Activated CD4-positive, CD25-positive, alpha-beta regulatory T cell treated with anti-CD3 and anti-CD28 coated beads, Interleukin-2, amount 50 U/mL, for 16 hours (primary cell): Measurements from ENCODE around the gene TNPO3.
"Not testable (repeated sequence)": the region's sequence is repeated elsewhere in the genome, so short reads cannot be mapped to it uniquely, and the experiment has no call there.

Experiments
- DNase-seq: peaks from one replicate; pipeline ENCODE4 v3.0.0-alpha.2; 2020; ENCODE audit warnings: low read depth, low spot score

The TNPO3 gene

DNA sequence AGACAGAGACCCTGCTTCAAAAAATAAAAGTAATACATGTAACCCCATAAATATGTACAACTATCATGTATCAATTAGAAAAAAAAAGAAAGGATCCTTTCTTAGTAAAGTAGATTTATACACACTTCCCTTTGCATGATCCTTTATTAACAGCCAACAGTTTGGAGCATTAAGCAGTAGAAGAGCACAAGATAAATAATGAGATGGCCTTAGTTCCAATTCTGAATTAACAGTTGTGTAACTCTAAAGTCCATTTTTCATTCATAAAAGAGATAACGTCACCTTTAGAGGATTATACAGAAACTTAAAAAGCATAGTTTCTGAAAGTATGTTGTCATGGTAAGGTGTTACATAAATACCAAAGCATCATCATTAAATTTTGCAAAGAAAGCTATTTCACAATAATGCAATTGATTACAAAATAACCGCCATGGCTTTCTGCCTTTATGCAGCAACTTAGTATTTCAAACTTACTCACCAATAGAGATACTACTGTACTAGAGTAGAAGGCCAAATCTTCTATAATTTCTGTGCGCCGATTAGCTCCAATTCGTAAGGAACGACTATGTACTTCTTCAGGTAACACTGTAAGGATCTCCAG lies 40.3 kb downstream of the TNPO3 start:
- no peak for DNase-seq

DNA sequence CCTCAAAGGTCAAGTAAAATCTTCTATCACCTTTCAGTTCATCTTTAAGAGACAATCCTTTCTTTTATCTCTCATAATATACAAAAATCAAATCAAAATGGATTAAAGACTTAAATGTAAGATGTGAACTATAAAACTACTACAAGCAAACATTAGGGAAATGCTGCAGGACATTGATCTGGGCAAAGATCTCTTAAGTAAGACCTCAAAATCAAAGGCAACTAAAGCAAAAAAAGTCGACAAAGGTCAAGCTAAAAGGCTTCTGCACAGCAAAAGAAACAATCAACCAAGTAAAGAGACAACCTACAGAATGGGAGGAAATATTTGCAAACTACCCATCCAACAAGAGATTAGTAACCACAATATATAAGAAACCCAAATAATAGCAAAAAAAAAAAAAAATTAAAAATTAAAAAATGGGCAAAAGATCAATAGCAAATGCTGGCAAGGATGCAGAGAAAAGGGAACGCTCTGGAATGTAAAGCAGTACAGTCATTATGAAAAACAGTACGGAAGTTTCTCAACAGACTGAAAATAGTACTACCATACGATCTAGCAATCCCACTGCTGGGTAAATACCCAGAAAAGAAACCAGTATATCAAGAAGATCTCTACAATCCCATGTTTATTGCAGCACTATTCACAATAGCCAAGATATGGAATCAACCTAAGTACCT lies 41.7 kb downstream of the TNPO3 start:
- no peak for DNase-seq

DNA sequence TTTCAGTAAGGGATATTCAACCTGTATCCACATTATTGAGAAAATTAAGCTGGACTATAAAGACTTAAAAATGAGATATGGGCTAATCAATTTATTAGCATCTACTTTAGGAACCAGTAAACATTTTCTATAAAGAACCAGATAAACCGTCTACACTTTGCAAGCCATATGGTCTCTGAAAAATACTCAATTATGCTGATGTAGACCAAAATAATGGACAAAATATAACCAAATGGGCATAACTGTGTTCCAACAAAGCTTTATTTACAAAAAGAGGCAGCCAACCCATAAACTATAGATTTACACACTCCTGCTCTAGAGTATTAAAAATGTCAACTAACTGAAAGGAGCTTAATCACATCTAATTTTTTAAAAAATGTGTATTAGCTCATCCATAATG lies 42.3 kb downstream of the TNPO3 start:
- no peak for DNase-seq

DNA sequence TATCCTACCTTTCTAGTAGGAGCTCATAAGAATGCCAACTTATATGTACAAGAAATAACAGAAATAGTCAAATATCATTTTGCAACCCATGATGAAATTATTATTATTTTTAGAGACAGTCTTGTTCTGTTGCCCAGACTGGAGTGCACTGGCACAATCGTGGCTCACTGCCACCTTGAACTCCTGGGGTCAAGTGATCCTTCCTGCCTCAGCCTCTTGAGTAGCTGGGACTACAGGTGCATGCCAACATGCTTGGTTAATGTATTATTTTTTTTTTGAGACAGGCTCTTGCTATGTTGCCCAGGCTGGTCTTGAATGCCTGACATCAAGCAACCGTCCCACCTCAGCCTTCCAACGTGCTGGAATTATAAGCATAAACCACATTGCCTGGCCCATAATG lies 44.8 kb downstream of the TNPO3 start:
- DNase-seq: no peak

DNA sequence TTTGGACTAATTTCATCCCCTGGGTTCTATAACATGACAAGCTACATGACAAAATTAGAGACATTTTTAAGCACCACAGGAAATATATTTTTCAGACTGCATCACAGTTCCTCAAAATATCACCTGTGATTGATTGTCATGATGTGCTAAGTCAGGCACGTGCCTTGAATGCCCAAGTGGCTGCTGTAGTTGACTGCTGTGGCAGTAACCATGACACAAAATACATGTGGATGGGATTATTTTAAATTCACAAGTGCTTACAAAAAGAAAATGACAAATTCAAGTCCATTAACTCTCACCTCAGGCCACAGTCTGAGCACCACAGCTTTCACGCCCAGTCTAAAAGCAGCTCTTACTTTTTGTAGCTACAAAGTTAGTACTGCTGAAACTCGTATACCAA lies 45.5 kb downstream of the TNPO3 start:
- no peak for DNase-seq

DNA sequence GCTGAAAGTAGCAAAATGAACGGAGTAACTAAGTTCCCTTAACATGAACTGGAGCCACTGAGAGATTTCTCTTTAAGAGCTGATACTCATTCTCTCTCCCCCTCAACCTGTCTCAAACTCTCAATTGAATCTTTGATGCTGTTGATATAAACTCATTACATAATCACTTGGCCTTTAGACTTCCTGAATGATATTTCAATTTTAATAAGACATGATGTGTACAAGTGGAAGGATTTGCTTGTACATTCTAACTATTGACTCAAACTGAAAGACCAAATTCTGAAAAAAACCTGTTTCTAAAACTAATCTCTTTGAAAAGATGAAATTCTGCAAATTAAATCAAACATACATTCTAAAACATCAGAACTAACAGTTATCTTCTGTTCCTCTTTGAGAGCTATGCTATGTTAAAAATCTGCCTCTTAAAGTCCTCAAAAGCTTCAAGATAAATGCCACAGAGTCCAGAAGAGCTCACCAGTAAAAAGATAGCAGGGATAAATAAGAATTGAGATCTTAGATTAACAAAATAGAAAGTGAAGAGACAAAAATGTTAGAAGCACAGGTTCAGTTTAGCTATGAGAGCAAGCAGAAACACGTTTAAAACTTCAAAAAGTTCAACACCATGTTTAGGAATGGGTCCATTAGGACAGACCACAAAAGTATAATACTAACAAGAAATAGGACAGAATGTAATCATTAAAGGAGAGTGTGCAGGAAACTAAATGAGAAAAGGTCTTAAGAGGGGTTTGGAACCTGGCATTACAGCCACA lies 46.1 kb downstream of the TNPO3 start:
- no peak for DNase-seq

DNA sequence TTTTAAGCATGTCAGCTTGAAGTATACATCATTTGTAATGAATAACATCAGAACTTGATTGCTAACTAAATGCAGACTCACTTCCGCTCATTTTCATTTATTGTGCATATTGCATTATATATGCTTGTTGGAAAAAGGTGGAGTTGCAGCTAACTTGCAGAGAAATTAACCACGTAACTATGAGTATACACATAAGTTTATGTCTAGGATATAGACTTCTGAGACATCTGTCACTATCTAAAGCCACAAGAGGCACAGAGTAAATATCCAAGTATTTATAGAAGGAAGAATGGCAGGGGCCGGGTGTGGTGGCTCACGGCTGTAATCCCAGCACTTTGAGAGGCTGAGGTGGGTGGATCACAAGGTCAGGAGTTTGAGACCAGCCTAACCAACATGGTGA lies 47.3 kb downstream of the TNPO3 start:
- no peak for DNase-seq

DNA sequence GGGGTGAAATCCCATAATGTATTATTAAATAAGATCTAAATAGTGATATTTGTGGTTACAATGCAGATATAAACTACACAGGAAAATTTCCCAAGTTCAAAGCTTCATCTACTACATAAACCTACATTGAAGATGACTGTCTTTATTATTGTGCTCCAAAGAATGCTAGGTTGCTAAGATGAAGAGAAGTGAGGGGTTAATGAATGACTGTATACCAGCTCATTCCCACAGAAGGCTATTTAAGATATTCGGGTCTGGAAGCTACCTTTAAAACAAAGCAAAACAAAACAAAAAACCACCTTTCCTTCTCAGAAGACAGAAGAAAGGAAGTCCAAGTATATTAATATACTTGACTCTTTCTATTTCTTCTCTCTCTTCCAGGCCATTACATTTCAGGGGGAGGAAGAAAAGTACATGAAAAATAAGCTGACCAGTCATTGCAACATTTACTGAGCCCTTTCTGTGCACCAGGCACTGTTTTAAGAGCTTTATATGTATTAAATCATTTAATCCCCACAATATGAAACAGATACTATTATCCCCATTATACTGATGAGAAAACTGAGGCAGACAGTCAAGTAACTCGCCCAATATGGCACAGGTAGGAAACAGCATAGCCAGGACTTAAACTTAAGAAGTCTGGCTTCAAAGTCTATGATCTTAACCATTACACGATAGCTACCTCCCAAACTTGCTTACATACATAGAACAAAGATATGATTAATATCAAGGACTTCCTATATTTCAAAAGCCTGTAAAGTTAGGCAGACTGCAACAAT lies 48.1 kb downstream of the TNPO3 start:
- no peak for DNase-seq

DNA sequence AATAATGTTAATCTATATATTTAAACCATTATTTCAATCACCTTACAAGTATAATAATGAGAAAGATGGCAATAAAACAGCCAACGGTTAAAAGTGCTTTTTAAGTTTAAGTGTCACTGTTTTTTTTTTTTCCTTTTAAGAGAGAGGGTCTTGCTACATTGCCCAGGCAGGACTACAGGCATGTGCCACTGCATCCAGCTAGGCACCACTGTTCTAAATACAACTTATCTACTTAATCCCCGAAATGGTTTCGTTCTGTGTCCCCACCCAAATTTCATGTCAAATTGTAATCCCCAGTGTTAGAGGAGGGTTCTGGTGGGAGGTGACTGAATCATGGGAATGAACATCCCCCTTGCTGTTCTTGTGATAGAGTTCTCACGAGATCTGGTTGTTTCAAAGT lies 49.7 kb downstream of the TNPO3 start:
- DNase-seq: no peak

DNA sequence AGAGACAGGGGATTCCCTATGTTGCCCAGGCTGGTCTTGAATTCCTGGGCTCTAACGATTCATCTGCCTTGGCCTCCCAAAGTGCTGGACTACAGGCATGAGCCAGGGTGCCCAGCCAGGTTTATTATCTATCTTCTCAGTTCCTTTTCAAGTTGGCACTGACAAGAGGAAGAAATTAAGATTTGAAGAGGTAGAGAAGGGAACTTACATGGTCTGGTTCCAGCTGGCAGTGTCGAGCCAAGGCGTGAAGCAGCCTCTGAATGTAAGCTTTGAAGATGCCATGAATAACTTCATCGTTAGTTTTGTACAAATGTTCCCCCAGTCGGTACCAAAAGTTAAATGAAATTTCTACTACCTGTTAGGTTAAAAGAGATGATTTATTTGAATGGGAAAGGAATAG lies 57.7 kb downstream of the TNPO3 start:
- DNase-seq: no peak

DNA sequence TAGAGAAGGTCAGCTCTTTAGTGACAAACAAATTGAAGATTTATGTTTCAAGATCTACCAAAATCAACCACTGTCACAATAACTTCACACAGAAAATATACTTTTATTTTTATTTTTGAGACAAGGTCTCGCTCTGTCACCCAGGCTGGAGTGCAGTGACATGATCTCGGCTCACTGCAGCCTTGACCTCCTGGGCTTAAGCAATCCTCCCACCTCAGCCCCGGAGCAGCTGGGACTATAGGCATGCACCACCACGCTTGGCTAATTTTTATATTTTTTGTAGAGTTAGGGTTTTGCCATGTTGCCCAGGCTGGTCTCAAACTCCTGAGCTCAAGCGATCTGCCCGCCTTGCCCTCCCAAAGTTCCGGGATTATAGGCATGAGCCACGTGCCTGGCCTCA lies 60.4 kb downstream of the TNPO3 start:
- not testable (repeated sequence) for DNase-seq

DNA sequence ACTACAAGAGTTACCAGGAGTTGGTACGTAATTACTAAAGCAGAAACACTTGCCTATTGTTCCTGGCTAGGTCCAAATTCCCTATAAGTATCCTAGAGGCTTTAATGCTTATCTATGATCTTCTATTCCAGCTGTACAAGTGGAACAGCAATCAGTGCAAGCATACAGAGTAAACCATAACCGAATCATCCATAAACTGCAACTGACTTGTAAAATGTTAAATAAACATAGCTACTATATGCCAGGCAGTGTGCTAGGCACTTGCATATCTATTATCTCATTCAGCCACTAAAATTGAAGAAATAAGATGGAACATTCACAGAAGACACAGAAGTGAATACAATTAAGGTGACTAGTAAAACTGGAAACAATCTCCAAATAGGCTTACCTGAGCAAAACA lies 61.5 kb downstream of the TNPO3 start:
- no peak for DNase-seq

DNA sequence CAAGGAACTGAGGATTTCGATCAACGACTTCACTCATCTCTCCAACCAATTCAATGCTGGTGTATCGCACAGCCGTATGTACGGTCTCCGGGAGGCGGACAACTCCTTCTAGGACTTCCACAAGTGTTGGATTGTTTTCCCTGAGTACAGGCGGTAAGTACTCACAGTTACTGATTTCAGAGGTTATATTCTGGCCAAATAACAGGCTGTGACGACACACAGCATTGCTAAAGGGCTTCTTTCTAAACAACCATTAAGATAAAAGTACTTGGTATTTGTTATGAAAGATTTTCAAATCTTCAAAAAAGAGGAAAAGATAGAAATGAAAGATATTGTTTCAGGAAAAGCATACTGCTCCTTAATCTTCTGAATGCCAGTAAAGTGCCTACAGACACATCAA lies 65.0 kb downstream of the TNPO3 start:
- DNase-seq: no peak

DNA sequence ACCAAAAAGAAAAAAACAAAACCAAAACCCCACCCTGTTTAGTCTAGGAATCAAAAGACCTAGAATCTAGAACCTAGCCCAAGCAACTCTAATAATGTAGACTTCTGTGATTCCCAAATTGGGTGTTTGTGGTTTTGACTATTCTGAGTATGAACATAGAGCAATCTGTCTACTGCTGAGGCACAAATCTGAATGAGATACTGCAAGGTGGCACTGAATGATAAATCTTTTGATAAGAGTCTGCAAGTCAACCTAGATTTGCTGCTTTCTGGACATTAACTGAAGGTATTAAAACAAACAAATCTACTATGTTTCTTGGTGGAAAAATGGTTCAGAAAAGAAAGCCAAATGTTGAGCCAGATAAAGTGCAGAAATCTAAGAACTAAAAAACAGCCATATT lies 66.5 kb downstream of the TNPO3 start:
- no peak for DNase-seq

DNA sequence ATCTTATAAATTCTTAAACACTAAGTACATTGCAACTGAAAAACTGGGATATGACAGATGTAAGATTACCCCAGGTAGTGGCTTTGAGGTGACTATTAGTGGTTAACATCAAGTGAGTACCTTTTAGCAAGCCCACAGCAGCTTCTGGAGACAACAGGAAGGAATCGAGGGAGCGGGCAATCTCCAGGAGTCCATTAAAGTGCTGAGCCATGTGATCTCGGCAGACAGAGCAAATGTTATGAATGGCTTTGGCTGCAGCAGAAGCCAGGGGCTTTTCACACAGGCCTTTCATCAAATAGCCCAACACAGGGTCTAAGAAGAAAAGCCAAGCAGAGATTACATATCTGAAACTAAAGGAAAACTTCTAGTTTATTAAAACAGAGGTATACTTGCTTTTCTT lies 68.3 kb downstream of the TNPO3 start:
- no peak for DNase-seq

DNA sequence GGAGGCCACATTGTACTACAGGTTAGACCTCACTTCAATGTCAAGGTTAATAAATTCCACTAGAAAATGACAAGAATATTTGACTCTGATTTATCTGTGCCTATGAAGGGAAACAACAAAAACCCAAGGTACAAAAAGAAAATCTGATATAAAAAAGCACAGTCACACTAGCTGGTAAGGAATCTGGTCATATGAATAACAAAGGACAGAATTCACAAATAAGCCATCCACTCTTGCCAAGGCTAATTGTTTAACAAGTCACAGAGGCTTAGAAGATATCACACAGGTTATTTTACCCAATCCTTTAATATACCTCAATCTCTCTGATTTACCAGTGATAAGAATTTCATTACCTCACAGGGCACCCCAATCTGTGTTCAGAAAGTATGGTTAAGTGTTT lies 69.3 kb downstream of the TNPO3 start:
- DNase-seq: no peak

DNA sequence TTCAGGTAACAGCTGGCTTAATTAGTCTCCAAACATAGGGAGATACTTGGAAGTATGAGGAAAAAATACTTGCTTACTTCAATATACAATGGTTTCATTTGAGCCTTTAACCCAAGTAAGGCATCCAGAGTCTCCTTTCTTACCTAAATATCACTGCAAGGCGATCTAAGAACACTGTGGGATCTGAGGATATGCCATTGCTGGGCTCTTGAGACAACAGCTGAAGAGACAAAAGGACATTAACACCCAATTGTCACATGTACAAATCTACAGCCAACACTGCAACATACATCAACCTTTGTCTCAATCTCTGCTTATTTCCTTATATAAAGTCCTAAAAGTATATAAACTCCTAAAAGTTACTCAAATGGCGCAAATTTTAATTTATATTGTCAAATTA lies 72.8 kb downstream of the TNPO3 start:
- no peak for DNase-seq

DNA sequence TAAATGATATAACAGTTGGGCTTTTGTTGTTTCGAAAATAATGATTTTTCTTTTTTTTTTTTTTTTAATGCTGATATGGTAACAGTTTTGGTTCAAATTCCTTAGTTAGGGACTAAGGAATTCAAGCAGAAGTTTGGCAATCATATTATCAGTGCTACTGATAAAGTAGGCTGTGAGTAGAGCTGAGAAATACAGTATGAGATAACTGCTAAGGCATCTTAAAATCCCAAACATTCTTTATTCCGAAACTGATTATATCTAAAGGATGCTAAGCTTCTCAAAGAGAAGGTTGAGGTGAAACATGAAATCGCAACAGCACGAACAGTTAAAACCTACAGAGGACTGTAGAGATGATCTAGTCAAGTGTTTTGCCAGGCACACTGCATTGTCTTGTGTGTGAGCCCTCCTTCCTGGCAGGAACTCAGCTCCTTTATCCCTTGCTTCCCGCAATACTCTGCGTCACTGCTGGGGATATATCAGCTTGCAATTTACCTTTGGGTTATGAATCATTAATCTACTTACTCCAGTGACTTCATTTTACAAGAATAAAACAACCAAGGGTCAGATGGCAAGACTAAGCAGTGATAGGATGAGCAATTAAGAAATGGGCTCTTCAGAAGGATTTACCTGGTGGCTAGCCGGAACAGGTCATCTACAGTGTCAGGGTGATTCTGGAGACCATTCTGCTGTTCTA lies 80.5 kb downstream of the TNPO3 start:
- DNase-seq: no peak

DNA sequence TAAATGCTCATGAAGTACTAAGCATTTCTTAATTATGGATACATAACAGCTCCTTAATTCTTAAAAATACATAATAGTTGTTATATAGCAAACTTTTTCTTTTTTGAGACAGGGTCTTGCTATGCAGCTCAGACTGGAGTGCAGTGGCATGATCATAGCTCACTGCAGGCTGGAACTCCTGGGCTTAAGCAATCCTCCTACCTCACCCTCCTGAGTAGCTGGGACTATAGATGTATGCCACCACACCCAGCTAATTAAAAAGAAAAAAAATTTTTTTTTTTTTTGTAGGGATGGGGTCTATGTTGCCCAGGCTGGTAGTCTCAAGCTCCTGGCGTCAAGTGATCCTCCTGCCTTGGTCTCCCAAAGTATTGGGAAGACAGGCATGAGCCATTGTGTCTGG lies 86.3 kb downstream of the TNPO3 start:
- DNase-seq: no peak

DNA sequence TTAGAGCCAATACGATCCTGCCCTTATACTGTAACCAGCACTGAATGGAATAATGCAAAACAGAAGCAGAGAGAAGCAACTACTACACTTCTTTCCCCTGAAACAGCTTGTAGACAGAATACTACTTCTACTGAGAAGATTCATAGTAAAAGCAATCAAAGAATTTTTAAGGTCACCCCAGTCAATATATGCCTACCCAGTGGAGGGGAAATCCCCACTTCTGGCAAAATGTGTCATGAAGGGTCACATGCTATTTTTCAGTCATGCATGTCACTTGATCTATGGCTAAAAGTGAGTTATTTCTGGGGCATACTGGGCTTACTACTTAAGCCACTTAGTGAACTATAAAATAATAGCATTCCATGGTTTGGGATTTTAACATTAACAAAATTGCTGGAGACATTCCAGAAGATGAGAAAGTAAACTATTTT lies 91.6 kb downstream of the TNPO3 start:
- no peak for DNase-seq

DNA sequence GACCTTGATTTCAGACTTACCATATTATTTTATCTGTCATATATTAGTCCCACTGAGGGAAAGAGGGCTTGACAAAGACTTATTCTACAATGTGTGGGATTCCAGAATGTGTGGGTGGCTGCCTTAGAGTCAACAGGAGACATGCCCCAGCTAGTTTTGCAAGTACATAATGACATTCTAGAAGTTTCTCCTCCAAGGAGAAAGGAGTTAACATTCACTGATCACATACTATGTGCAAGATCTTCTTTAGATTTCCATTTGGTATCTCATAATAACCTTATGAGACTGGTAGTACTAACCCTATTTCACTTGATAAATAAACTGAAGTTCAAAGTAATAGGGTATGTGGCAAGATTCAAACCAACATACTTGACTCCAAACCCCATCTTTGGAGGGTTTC lies 92.0 kb downstream of the TNPO3 start:
- DNase-seq: no peak
